Measurements from ENCODE around the gene CCDC68.

DNA sequence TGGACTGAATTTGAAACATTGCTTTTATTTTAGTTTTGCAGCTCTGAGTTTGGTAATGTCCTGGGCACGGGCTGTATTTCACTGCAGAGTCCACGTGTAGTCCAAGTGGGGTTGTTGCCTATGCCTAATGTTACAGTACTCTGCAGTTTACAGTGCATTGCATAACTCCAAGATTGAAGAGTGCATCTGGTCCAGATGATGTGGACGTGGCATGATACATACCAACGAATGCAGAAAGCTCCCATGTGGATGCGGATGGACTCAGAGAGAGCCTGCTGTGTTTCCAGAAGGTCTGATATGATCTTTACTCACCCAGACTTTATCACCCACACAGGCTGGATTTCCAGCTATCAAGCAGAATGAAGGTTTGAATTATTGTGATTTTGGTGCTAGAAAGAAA is 44.4 kb upstream of the CCDC68 start:
- TF ChIP-seq EZH2 (IDR thresholded peaks at IDR 0.05; ENCODE audit: insufficient read depth, poor library complexity, severe bottlenecking) (no peak), EZH2phosphoT487 (IDR thresholded peaks at IDR 0.05; ENCODE audit: insufficient read depth, low read depth) (no peak)

Measured in GM23248 (cell line).